T-helper 22 cell (primary cell): ENCODE measurements around the gene TENM3.
"Not testable (repeated sequence)": the region's sequence is repeated elsewhere in the genome, so short reads cannot be mapped to it uniquely, and the experiment has no call there.

ENCODE experiments used
- DNase-seq: peaks from one replicate; pipeline ENCODE4 v3.0.0-alpha.2; 2020; ENCODE audit warnings: low read depth

The TENM3 gene

GRCh38 chr4:182338063-182338462, 94.9 kb downstream of the TENM3 start:
- DNase-seq, result no peak

DNA sequence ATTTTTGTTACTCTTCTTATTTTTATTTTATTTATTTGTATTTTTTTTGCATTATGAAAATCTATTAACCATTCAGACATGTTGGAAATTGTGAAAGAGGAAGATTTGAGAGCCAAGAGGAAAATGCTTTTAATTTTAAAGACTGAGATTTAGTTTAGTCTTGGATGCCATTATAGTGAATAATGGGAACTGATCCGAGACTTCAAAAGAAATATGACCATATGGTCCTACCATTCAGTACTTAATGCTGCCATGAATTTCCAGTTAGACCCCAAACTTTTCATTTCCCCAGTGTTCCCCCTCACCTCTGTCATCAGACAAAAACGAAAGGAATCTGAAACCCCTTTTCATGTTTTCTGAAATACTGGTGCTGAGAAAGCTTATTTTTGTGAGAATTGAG, 95.5 kb downstream of the TENM3 start:
- no peak for DNase-seq

DNA sequence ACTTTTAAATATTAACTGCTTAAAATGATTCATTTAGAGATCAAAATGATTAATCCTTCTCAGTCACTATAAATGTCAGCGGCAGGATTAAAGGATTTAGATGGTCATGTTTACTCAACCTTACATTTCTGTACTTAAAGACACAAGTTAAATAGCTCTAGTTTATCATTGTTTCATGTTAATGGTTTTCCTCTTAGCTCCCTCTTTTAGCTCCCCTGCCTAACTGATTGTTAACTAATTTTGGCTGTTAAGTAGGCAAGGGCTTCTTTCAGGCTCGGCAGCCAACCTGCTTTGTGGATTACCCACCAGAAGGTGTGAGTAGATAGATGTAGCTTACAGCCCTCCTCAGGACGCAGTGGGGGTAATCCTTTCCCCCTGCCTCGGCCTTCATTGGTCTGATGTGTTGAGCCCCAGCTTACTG, 96.0 kb downstream of the TENM3 start:
- DNase-seq, result no peak

- no peak for DNase-seq
These were observed 100.3 kb downstream of the TENM3 start for GRCh38 chr4:182343453-182343852.

- no peak for DNase-seq
These were observed 101.8 kb downstream of the TENM3 start for GRCh38 chr4:182344968-182345367.

GRCh38 chr4:182346250-182346649, 103.0 kb downstream of the TENM3 start:
- no peak for DNase-seq

DNA sequence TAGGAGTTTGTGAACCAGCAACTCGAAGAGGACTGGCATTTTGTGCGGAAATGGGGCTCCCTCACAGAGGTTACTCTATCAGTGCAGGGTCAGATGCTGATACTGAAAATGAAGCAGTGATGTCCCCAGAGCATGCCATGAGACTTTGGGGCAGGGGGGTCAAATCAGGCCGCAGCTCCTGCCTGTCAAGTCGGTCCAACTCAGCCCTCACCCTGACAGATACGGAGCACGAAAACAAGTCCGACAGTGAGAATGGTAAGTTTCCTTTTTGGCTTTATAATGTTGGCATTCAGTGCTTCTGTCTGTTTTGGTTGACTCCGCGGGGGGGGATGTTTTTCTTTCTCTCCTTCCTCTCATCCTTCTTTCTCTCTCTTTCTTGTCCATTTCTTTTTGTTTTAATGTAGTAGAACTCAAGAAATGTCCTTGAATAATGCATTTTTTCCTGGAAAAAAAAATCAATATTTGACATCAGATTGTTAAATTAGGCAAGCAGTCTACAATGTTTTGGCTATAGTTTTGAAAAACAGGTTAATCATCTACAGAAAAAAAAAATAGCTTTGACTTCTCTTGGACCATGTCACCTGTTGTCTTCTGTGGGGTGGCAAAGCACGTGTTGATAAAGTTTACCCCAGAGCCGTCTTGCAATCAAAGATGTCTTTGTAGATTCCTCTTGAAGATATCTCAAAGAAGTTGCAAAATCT, 103.6 kb downstream of the TENM3 start:
- DNase-seq, result no peak

- no peak for DNase-seq
These were observed 105.7 kb downstream of the TENM3 start for GRCh38 chr4:182348779-182349326.

DNA sequence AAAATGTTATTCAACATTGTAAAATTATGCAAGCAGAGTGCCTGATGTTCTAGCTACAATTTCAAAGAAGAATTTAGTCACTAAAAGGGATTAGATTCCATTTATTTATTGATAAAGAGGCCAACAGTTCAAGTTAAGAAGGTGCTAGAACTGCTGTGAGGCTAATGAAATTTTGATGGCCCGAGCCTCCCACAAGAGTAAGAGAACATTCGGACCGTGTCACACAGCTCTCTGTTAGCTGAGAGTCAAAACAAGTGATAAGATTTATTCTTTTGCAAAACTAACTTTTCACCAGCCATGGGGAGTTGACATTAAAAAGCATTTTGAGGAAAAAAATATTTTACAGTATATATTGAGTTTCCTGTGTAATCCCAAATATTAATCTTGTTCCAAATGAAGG, 106.8 kb downstream of the TENM3 start:
- no peak for DNase-seq

DNA sequence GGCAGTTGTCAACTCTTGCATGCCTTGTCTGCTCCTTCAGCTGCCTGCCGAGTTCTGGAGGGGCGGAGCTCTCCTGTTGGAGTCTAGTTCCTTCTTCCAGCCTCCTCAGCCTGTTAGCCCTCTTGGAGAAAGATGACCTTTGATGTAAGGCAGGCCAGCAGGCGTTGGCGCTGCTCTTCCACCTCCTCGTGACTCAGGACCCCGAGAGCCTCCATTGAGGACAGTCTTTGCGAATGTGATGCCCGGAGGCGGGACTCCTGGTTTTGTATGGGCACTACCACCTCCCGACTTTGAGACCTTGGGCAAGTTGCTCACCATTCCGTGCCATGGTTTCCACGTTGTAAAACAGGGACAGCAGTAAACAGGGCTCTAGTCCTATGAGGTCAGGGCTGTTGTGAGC, 108.3 kb downstream of the TENM3 start:
- no peak for DNase-seq

GRCh38 chr4:182354106-182354505, 110.9 kb downstream of the TENM3 start:
- DNase-seq, result no peak

DNA sequence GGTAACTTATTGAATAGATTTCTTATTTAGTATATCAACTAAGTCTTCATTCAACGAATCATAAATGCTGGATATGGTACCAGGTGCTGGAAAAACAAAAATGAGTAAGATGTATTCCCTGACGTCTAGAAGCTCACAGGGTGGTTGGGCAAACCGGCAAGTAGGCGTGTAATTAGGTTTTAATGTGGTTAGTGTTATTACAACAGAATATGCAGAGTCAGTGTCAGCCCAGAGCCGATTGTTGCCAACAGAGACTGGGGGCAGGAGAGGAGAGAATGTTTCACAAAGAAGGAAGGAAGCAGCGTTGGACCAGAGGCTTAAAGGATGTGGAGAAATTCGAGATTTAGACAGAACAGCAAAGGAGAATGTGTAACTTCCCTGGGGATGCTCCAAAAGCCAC, 111.7 kb downstream of the TENM3 start:
- no peak for DNase-seq

DNA sequence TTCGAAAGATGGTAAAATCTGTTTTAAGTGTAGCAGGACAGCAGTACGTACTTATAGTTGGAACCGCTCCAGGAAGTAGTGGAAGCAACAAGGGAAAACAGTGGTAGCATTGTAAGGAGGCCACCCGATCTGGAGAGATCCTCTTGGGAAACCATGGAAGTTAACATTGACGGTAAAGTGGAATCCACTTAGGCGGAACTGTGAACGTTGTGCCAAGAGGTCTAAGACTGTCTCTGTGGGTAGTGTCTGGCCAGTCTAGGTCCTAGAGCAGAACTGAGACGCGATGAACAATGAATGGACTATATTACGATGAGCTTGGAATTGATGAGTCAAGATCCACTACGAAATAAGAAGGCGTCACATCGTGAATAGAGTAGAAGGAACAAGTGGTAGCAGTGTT, 124.0 kb downstream of the TENM3 start:
- no peak for DNase-seq

DNA sequence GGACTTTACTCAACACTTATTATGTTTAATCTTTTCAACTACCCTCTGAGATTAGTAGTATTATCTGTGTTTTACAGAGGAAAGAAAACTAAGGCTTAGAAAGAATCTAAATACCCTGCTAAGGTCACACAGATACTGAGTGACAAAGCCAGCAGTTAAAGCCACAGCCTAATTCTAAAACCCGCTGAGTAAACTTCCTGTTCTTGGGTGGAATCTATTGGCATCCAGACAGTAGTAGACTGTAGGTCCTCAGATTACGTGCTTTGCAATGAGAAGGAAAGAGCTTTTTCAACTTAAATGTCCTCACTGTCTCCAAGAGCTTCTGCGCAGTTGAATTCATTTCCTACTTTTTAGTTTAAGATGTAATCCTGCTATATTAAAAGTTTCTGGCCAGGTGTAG, 126.0 kb downstream of the TENM3 start:
- no peak for DNase-seq

GRCh38 chr4:182370491-182370890, 127.3 kb downstream of the TENM3 start:
- no peak for DNase-seq

GRCh38 chr4:182380771-182381181, 137.6 kb downstream of the TENM3 start:
- no peak for DNase-seq

GRCh38 chr4:182382941-182383340, 139.7 kb downstream of the TENM3 start:
- DNase-seq, result no peak

GRCh38 chr4:182384631-182385091, 141.5 kb downstream of the TENM3 start:
- DNase-seq, result no peak

- DNase-seq, result no peak
These were observed 142.7 kb downstream of the TENM3 start for GRCh38 chr4:182385897-182386296.

DNA sequence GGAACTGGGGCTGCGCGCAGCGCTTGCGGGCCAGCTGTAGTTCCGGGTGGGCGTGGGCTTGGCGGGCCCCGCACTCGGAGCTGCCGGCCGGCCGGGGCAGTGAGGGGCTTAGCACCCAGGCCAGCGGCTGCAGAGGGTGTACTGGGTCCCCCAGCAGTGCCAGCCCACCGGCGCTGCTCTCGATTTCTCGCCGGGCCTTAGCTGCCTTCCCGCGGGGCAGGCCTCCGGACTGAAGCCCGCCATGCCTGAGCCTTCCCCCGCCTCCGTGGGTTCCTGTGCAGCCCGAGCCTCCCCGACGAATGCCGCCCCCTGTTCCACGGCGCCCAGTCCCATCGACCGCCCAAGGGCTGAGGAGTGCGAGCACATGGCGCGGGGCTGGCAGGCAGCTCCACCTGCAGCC, 143.4 kb downstream of the TENM3 start:
- not testable (repeated sequence) for DNase-seq

GRCh38 chr4:182391111-182391684, 148.0 kb downstream of the TENM3 start:
- DNase-seq, result no peak

DNA sequence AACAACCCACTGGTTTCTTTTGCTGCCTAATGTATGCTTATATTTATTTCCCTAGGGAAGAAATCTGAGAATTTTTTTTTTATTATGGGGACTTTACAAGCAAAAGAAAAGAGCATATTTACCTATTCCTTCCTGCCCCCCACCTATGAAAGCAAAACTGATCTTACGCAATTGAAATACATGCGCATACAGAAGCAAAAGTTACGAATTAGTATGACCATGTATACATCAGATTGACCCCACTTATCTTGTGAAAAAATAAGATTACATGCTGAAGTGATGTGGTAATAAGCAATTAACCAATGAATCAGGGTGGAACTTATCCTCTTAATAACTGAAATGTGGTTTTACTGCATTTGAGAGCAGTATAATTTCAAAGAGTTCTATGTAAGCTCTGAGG, 151.0 kb downstream of the TENM3 start:
- no peak for DNase-seq

- no peak for DNase-seq
These were observed 156.9 kb downstream of the TENM3 start for GRCh38 chr4:182400081-182400480.

DNA sequence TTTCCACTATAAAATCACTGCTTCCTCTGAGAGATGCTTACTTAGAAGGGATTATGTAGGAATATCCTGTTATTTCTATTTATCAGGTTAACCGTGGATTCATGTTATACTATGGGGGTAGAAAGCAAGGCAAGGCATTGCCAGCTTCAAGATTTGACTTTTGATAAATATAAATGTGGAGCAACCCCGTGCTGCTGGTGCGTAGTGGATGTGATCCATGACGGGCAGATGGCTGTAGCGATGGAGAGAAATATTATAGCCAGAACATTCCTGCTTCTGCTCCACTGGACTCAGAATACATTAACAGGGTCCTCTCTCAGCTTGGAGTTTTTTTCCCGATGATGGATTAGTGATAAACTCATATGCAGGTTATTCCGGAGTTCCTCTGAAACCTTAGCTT, 157.6 kb downstream of the TENM3 start:
- DNase-seq, result no peak
